ENCODE measurements around the gene ZCCHC24. TPM values are rescaled to one million over a fixed set of nuclear protein-coding genes. Genes with fewer than 3 reads are reported as not detected.

The ZCCHC24 gene
- total and polyA plus RNA-seq, 2 donors (not counting 3 experiments of a cell fraction or from before 2014, with no cell fraction given) = 5.2 to 8.4 TPM

- no peaks in the 10 kb centered on the region for H3K36me3 ChIP-seq (ENCODE audit: control insufficient read depth in 2 of 2, extremely low read depth in 1 of 2, insufficient read depth in 2 of 2, low read length in 2 of 2)
- dilution Hi-C loops (cut with MboI; ENCODE audit: extremely low pct_ligation_motif_present, low sequenced_read_pairs) (no loop called here), intact Hi-C loops (cut with micrococcal nuclease) (no loop called here)
- peaks cover 28 to 46% of the 10 kb centered on the region in 2 experiments for H3K27me3 ChIP-seq (ENCODE audit: control insufficient read depth in 2 of 2, insufficient read depth in 2 of 2, low read length in 2 of 2)
- POLR2A ChIA-PET = no interaction called here
- no peak overlapping the region for H3K4me2 ChIP-seq (ENCODE audit: insufficient read depth, low read length)
- CTCF ChIA-PET = interaction anchor here (4.0 kb wide), 1 partner anchor 10 kb away, joined by 21 read pairs; no protein-coding TSS in a partner anchor
- BruUV-seq (replicated peaks) = no TSS peak
- no peaks in the 10 kb centered on the region for H3K9me1 ChIP-seq (replicated peaks; ENCODE audit: control insufficient read depth, extremely low read depth, insufficient read depth, low read length)
- no peaks in the 10 kb centered on the region for H3K79me2 ChIP-seq (ENCODE audit: control insufficient read depth, insufficient read depth, low read length)
- no peak for TF ChIP-seq GATA2 (IDR thresholded peaks at IDR 0.05; ENCODE audit: insufficient read depth, insufficient read length, low read depth, low read length)
- no peak for TF ChIP-seq MAX (IDR thresholded peaks at IDR 0.05; ENCODE audit: insufficient read depth, insufficient read length)
- no peak for TF ChIP-seq JUN (IDR thresholded peaks at IDR 0.05; ENCODE audit: borderline replicate concordance, insufficient read depth, insufficient read length, low read depth)
- TF ChIP-seq POLR2A (IDR thresholded peaks at IDR 0.05; ENCODE audit: low read depth, low read length) = no peak
- no peak for TF ChIP-seq EZH2 (IDR thresholded peaks at IDR 0.05; ENCODE audit: borderline replicate concordance, low read depth, low read length, severe bottlenecking)
- TF ChIP-seq MYC (IDR thresholded peaks at IDR 0.05; ENCODE audit: low read depth, low read length) = no peak
- TF ChIP-seq POLR2AphosphoS5 (IDR thresholded peaks at IDR 0.05; ENCODE audit: insufficient read depth, low read depth, low read length) = no peak
- TF ChIP-seq CTCF (IDR thresholded peaks at IDR 0.05; ENCODE audit: extremely low read depth in 1 of 2, insufficient read depth in 1 of 2, low read depth in 1 of 2, low read length in 2 of 2) = no peak
- no peak for TF ChIP-seq FOS (IDR thresholded peaks at IDR 0.05; ENCODE audit: borderline replicate concordance, insufficient read depth, low read length)
- FAIRE-seq = no peak
- no peak overlapping the region for H3K9ac ChIP-seq (replicated peaks; ENCODE audit: extremely low read depth, insufficient read depth, low read length)
- no peaks in the 10 kb centered on the region for H3K9me3 ChIP-seq (replicated peaks; ENCODE audit: control insufficient read depth, insufficient read depth, low read length)
- DNase-seq (ENCODE audit: low read depth, low spot score) = no peak
- H3K4me3 ChIP-seq (replicated peaks in 1 of 3; ENCODE audit: insufficient read depth in 1 of 3, low read depth in 1 of 3, low read length in 3 of 3) = no peak overlapping the region
- no peaks in the 10 kb centered on the region for H4K20me1 ChIP-seq (replicated peaks; ENCODE audit: control insufficient read depth, extremely low read depth, insufficient read depth, low read length)
- H3K27ac ChIP-seq (ENCODE audit: insufficient read depth, low read depth, low read length) = no peak overlapping the region
- H3K4me1 ChIP-seq (ENCODE audit: control insufficient read depth, extremely low read depth, insufficient read depth, low read length) = no peaks in the 10 kb centered on the region
- H2AFZ ChIP-seq (ENCODE audit: low read depth, low read length) = no peak overlapping the region
Measured at GRCh38 chr10:79457256-79457785, 11.9 kb upstream of the ZCCHC24 start.

Measured in endothelial cell of umbilical vein (primary cell).